GM21381 (cell line): ENCODE results near the gene BEX4.
"Not testable (repeated sequence)": the region's sequence is repeated elsewhere in the genome, so short reads cannot be mapped to it uniquely, and the experiment has no call there.

Experiments used
- ATAC-seq: cut with Tn5 transposase; IDR thresholded peaks from one replicate; pipeline ENCODE4 v1.9.1; 2021; ENCODE audit warnings: mild to moderate bottlenecking, moderate library complexity; ENCODE audit not compliant: unreplicated experiment

Gene BEX4, protein sequence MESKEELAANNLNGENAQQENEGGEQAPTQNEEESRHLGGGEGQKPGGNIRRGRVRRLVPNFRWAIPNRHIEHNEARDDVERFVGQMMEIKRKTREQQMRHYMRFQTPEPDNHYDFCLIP

DNA sequence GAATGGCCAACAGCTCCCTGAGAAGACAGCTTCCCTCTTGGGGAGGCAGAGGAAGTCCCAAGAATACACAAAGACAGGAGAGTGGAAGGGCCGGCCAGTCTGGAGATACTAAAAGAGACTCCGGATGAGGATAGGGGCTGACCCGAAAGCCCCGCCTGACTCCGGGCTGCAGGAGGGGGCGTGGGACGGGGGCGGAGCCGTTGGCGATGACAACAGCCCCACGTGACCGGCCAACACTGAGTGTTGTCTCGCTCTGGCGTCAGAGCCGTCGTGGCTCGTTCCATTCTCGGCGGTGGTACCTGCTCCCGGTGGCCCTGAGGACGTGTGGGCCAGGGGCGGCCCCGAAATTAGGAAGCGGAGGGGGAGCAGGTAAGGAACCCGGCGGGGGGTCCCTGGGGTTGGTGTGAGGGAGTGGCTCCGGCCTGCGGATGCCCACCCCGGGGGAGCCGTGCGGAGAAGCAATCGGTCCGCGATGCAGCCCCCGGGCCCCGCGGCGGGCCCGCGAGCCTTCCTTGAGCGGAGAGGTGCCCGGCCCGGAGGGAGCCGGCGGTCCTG is at the start of gene BEX4:
Gene BEX4 (plus strand): TSS at position 239 of the 555 bp plus-strand sequence. CDS start 1,046 bp downstream, outside the sequence.
- ATAC-seq, result peak; percentile 94

DNA sequence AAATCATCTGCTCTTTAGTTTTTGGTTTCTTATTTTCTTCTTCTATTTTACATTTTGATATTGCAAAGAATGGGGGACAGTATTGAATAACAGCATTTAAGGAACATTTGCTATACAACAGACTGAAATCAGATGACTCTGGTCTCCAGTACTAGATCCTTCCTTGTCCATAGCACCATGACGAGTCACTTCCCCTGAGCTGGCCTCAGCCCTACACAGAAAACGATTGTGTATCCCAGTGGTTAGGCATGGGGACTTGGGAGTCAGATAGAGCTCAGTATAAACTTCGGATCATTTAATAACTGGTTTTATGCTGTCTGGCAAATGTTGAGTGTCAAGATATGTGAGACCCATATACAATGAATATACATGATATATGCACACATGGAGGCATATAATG is 44.7 kb upstream of the BEX4 start:
- ATAC-seq, result no peak

DNA sequence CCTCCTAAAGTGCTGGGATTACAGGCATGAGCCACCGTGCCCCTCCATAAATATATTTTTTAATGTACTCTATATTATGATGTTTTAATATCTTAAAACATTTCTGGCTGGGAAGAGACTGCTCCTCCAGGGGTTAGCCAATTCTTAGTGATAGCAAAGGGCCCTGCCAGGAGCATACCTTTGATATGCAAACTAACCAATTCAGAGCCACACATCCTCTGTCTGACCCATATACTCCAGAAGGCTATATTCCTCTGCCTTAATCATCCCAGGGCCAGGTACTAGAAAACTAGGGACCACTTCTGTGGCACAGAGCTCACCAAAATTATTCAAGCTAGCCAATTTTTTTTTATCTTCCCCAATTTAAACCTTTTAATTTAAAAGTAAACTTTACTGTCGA is 43.6 kb upstream of the BEX4 start:
- ATAC-seq, result no peak

DNA sequence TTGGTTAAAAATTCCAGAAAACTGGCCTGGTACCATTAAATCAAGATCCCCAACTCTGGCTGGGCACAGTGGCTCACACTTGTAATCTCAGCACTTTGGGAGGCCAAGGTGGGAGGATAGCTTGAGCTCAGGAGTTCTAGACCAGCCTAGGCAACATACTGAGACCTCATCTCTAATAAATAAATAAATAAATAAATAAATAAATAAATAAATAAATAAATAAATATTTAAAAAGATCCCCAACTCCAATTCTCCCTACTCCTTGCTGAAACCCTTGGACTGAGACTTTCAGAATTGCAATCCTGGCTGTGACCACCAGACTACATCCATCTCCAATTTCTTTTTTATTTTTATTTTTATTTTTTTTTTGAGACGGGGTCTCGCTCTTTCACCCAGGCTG is 39.7 kb upstream of the BEX4 start:
- not testable (repeated sequence) for ATAC-seq

DNA sequence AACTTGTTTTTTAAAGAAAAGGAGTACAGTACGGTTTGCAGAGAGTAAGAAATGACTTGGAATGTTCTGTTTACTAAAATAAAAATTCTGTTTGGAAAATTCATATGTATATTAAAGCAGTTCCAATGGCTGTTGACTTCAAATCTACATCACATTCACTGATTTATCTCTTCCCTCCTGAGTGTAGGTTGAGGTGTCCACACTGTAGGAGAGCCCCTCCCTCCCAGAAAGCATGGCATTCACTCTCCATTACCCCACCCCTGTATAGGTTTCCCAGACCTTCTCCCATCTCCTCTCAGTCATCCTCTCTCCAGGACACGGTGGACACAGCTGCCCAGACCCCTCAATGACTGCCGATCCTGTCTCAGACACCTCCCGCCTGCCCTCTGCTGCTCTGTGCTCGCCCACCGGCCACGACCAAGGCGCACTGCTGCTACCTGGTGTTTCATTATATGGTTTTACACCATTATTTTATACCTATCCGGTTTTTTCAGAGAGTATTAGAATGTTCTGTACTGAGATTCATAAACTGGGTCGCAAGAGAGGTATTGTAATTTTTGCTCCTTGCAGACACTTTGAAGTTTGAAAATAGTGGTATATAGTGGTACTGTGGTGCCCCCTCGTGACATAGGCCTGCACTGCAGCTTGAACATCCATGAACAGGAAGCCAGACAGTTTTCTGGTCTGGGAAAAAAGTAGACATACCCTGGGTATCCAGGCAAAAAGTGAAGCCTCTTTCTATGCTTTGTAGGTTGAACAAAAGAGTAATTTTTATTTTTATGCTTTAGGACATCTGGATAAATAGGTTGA is 38.8 kb upstream of the BEX4 start:
- ATAC-seq, result peak; percentile 61

DNA sequence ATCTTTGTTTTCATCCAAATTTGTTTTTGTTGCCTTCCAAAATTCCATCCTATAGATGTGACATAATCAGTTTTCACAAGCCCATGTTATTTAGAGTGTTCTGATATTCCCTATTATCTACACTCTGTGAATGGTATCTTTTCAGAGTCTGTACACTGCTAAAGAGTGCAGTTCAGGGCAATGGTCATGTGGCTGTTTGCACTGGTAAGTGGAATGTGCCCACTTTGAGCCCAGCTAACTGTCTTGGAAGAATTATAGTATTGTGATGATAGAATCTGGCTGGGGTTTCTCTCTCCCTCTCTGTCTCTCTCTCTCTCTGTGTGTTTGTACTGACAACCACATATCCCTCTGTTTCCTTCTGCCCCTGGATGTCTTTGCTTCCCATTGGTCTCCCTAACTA is 37.4 kb upstream of the BEX4 start:
- ATAC-seq, result no peak

DNA sequence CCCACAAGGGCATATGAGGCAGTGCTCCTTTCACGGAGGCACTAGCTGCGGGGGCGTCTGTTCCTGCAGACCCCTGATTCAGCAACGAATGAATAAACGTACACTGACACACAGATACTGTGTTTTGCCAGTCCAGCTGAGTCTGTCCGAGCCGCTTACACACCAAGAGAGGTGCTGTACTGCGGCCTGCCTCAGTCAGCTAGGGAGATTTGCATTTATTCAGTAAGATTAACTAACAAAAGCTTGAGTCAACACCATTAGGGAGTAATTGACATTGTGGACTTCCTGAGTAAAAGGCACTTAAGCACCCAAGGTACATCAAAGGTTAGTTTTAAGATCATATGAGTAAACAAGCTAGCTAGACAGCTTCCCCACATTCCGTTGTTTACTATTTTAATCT is 31.0 kb upstream of the BEX4 start:
- no peak for ATAC-seq

DNA sequence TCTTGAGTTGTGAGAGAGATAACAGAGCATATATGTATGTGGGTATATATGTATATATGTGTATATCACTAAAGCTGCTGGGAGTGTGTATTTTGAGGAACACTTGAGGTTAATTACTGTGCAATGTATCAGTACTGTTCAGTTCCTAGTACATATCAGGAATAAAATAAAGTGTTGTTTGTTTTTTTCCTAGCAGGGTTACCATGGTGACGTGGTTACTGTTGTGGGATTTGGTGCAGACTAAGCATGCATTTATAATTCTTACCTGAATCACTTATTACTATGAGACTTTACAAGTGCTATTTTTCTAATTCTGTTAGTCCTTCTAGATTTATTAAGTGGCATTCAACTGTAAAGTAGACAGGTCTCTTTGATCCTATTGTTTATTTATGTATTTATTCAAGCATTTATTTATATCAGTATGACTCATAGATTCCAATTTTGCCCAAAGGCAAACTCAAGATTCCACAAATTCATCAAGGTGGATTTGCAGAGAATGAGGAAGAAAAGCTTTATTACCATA is 26.9 kb upstream of the BEX4 start:
- no peak for ATAC-seq

DNA sequence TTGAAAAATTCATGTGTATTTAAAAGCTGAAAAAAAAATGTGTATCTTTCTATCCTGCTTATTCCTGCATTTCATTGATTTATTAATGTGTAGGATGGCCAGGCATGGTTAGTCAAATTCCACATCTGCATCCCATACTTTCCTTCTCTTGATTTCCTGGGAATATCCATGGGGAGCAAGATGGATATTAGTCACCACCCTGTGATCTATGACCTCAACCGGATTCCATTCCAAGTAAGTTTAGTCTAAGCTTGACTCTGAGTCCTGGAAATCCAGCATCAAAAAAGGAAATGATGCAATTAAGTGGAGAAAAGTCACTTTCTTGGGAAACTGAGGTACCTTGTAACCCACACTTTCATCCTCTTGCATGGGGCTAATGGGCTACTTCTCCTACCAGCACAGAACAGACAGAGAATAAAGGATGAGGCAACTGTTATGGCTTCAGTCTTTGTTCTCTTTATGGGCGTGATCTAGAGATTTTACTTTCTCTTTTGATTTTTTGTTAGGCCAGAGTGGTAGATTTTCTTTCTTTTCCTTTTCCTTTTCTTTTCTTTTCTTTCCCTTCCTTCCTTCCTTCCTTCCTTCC is 17.1 kb upstream of the BEX4 start:
- no peak for ATAC-seq

DNA sequence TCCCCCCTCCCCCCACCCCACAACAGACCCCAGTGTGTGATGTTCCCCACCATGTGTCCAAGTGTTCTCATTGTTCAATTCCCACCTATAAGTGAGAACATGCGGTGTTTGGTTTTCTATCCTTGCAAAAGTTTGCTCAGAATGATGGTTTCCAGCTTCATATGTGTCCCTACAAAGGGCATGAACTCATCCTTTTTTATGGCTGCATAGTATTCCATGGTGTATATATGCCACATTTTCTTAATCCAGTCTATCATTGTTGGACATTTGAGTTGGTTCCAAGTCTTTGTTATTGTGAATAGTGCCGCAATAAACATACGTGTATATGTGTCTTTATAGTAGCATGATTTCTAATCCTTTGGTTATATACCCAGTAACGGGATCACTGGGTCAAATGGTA is 16.2 kb upstream of the BEX4 start:
- ATAC-seq, result not testable (repeated sequence)

DNA sequence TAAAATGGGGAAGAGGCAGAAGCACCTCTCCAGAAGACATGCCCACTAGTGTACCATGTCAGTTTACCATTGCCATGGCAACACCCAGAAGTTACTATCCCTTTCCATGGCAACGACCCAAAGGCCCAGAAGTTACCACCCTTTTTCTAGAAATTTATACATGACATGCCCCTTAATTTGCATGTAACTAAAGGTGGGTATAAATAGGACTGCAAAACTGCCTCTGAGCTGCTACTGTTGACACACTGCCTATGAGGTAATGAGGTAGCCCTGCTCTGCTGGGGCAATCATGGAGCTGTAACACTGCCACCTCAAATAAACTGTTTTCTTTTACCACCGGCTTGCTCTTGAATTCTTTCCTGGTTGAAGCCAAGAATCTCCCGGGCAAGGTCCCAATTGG is 13.9 kb upstream of the BEX4 start:
- no peak for ATAC-seq

DNA sequence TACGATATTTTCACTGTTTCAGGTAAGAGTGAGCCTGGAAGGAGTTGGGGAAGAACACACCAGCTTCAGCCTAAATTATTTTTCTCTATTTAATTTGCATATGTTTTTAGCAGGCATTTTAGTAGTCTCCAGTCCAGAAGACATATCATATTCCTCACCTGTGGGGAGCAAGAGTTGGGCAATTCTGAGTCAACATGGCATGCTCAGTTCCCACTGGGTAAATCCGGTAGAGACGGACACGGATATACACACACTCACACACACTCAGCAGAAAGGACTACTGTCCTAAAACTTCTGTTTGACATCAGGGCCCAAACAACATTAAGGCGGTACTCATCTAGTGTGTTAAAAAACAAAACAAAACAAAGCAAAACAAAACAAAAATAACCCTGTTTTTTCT is 4.9 kb upstream of the BEX4 start:
- no peak for ATAC-seq

DNA sequence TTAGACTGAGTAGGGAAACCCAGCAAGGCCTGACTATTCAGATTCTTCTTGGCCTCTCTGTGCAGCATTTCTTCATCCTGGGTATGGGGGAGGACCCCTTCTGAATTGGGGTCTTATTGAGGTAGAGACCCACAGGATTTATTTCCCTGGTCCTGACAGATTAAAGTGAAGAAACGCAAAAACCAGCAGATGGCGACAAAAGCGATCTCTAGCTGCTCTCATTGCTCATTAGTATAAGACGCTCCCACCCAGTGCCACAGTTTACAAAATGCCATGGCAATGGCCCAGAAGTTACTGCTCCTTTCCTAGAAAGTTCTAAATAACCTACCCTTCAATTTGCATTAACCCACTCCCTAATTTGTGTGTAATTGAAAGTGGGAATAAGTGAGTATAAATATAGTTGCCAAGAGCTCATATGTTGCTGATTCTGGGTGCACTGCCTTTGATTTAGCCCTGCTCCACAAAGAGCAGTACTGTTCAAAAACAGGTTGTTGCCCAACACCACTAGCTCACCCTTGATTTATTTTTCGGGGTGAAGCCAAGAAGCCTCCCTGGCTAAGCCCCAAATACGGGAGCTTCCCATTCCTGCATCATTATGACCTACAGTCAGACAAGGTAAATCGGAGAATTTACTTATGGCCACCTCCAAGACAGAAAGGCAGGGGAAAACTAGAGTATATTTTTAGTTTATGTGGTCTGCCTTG is 3.7 kb upstream of the BEX4 start:
- no peak for ATAC-seq

DNA sequence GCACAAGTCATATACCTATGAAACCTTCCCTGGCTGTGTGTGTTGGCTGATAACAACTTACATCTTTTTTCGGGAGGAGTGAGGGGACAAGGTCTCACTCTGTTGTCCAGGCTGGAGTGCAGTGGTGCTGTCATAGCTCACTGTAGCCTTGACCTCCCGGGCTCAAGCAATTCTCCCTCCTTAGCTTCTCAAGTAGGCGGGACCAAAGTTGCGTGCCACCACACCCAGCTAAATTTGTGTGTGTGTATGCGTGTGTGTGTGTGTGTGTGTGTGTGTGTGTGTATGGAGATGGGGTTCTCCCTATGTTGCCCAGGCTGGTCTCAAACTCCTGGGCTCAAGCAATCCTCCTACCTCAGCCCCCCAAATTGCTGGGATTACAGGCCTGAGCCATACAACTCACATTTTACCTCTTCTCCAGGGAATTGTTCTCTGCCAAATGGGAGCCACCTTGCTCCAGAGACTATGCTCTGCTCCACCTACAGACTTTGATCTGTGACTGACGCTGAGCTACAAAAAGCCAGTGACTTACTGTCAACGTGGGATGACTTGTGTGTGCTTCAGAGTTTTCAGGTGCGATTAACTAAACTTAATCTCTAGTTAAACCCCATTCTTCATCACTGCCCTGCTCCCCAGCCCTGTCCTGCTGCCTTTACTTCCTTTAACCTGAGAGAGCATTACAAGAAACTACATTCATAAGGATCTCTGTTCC is 2.0 kb upstream of the BEX4 start:
- ATAC-seq, result no peak

DNA sequence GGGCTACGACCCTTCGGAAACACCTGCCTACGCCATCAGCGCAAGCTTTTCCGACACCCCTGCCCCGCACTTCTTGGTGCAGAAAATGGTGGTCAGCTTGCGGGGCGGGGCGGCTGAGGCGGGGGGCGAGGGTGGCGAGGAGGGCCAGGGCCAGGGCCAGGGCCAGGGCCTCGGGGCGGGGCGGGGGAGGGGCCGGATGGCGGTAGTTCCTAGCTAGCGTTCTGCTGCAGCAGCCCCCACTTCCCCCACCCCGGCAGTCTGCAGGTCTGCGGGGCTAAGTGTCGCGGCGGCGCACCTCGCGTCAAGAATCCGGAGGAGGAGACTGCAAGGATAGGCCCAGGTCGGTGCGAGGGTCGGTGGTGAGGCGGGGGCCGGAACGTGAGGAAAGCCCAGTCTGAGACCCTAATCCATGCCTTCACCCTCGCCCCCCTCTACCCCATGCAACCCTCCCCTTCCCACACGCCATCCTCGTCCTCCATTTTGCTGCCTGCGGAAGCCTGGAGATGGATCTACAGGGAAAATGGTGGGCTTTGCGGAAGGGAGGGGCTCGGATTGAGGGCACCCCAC is 600 bp downstream of the BEX4 start:
- ATAC-seq, result peak; percentile 9

DNA sequence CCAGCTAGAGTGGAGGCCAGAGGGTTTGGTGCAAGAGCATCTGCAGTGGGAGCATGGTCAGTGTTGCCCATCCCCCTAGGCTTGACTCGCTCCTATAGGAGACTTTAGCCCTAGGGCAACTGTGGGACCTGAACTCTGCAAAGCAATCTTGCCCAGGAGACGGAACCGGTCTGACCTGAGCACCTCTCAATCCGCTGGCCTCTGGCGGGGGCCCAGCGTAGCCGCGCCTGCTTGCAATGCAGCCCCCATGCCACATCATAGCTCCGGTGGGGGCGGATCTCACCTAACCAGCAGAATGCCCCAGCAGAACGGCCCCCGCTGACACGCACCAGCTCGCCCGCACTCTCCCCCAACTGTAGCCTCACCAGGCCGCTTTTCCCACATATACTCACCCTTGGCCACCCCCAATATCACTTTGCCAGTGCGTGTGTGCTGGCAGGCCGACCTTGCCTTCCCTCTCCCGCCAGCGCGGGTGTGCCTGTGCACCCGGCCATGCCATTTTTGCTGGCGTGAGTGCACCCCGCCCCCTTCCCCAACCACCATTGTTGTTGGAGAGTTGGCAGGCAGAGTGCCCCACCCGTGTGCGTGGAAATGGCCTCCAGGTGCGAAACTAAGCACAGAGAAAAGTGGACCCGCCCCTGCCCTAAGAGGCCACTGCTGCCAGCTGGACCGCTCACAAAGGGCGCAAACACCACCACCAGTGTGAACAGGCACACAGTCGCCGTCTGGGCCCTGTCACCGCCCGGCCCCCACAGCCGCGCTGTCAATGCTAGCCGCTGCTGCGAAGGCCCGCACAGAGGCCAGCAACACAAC is 5.8 kb downstream of the BEX4 start:
- ATAC-seq, result no peak

DNA sequence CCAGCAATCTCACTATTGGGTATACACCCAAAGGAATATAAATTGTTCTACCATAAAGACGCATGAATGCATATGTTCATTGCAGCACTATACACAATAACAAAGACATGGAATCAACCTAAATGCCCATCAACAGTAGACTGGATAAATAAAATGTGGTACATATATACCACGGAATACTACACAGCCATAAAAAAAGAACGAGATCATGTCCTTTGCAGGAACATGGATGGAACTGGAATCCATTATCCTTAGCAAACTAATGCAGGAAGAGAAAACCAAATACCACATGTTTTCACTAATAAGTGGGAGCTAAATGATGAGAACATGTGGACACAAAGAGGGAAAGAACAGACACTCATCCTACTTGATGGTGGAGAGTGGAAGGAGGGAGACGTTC is 11.0 kb downstream of the BEX4 start:
- not testable (repeated sequence) for ATAC-seq

DNA sequence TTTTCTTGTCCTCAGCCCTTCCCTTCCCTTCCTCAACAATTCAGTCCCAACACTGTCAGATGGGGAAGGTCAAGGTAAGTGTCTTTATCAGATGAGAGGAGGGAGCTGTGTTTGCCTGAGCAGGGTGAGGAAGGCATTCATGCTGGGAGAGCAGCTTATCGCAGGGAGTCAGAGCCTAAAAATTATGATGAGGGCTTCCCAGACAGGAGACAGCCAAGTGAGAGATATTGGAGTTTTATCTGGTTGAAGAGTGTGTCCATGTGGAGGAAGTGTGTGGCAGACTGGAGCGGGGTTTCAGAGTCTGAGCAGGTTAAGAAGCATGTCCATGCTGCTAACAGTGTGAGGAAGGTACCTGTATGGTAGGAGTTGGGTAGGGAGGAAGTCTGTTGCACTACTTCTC is 18.4 kb downstream of the BEX4 start:
- ATAC-seq, result no peak

DNA sequence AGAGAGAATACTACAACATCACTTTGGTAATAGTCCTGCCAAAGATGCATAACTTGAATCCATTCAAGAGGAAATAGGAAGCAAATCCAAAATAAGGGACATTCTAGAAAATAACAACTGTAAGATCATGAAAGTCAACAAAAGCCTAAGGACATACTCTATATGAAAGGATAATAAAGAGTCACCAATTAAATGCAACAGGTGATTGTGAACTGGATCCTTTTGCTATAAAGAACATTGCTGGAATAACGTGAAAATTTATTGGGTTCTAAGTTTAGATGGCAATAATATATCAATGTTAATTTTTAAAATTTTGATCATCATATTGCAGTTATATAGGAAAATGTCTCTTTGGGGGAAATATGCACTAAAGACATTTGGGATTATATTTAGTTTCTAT is 20.0 kb downstream of the BEX4 start:
- ATAC-seq, result no peak
